GM18499 (cell line): ENCODE results near the gene SNX21.
"Not testable (repeated sequence)": the region's sequence is repeated elsewhere in the genome, so short reads cannot be mapped to it uniquely, and the experiment has no call there.

Source experiments
- ATAC-seq: cut with Tn5 transposase; IDR thresholded peaks from one replicate; pipeline ENCODE4 v1.9.1; 2021; ENCODE audit warnings: moderate number of reproducible peaks; ENCODE audit not compliant: insufficient read depth, unreplicated experiment

The SNX21 gene

DNA sequence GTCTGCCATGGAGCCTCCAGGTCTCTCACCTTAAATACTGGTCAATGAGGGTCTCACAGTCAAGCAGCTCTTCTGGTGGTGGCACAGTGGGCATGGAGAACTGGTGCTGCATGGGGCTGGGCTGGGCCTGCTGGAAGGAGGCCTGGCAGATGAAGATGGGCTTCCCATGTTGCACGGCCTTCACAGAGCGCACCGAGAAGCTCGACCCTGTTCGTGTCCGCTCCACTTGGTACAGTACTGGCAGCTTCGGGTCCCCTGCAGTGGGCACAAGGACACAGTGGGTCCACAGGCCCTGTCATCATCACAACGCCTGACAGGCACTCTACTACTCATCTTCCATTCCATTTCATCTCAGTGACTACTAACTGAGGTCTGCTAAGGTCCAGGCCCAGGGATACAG lies 14.8 kb downstream of the SNX21 start:
- no peak for ATAC-seq

DNA sequence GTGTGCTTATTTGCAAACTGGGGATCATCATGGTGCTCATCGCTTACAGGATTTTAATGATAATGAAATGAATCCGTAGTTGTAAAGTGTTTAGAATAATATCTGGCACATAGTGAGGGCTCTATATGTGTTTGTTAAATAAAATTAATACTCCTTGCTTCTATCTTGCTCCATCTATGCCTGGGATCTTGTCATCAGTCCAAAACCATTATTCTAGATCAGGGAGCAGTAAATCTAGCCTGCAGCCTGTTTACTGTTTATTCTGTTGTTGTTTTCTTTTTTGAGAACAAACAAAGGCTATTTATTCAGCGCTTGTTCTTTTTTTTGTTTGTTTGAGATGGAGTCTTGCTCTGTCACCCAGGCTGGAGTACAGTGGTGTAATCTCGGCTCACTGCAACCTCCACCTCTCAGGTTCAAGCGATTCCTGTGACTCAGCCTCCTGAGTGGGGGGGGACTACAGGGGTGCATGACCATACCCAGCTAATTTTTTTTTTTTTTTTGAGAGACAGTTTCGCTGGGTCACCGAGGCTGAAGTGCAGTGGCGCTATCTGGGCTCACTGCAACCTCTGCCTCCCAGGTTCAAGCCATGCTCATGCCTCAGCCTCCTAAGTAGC lies 15.5 kb downstream of the SNX21 start:
- ATAC-seq, result no peak

DNA sequence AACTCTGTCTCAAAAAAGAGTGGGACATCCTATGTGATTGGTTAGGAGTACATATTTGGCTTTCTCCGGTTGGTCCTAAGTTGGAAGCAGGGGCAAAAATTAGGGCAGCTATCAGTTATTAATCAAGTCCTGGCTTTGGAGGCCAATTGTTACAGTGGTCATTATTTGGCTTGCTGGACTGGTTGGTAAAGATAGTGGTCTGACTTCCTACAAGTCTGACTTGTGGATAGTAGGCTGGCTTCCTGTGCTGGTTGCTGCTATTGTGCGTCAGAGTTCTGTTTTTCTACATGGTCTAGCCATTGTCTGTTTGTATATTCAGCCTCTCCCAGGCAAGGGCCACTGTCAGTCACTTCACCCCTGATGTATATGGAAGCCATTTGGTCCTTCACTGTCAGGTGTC lies 16.6 kb downstream of the SNX21 start:
- no peak for ATAC-seq

DNA sequence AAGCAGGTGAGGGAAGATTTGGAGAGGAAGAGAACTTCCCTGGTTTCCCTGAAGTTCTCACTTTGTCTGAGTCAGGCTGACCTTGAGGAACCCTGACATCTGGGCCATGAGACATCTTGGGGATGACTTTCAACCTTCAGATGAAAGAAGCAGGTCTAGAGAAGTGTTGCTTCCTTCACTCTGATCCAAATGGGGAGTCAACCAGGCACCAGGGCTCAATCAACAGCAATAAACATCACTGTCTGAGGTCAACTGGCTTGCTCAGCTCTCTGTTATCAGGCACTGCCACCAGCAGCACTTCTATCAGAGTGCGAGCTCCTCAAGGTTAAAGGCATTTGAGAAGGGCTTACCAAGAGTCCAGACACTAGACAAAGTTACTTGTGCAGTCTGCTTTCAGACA lies 17.3 kb downstream of the SNX21 start:
- ATAC-seq, result no peak

DNA sequence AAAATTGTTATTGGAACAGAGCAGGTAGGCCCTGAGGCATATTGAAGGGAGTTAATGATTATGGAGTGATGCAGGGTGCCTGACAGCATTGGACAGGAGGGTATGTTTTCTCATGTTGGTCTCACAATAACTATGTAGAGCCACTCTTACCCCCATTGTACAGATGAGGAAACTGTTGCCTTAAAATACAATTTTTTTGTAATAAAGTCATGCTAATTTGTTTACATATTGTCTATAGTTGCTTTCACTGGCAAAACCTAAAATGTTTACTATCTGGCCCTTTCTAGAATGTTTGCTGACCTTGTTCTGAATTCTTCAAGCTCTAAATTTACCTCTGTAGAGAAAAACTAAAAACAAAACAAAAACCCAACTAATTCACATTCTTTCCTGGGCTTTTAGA lies 17.9 kb downstream of the SNX21 start:
- ATAC-seq, result no peak

DNA sequence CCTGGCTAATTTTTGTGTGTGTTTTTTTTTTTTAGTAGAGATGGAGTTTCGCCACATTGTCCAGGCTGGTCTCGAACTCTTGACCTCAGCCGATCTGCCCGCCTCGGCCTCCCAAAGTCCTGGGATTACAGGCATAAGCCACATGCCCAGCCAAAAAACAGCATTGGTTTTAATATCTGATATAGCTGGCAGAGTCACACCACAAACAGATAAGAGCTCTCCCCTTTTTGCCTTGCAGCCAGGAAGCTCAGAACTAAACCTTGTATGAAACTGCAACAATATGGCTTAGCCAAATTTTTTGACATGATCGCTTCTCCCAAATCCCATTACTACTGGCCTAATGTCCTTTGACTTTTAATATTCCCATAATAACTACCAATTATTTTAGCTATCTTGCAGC lies 18.7 kb downstream of the SNX21 start:
- ATAC-seq, result no peak

DNA sequence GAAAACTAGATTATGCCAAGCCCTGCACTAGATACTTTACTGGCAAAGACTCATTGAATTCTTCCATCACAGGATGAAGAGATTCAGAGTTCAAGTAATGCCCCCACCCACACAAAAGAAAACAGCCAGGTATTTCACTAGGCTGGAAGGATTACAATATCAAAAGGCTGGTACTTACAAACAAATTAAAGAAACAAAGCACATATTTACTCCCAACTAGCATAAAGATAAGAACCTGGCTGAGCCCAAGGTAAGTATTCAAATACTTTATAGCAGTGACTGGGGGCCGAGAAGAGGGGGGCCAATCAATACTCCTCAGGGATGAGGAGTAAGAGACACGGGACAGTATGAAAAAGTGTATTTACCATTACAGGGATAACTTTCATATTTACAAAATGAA lies 19.9 kb downstream of the SNX21 start:
- no peak for ATAC-seq

DNA sequence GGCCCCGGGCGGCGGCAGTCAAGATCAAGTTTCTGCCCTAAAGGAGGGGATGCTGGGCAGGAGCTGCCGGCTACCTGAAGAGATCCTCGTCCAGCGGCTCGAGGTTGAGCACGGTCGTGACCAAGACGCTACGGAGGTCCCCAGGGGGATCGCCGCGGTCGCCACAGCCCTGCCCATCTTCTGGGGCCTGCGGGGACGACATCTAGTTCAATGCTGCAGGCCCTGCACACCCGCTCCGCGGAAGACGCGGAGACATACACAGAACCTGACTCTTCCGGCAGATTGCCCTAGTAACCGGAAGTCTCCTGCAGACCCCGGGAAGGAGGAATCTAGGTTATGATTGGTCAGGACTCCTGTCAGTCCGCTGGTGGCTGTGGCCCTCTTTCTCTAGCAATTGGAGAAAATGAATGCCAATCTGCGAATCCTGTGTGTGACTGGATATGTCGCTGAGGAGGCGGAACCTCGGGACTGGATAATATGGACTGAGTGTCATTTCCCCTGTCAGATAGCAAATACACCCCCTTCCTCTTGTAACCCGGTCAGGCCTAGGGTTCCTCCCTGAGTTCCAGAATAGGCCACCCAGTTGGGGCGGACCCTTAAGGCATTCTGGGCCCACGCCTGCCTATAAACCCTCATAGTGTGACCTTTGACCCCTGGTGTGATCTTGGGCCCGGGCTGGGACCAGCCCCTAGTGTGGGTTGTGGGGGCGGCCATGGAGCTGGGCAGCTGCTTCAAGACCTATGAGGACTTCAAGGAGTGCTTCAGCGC lies 23.7 kb downstream of the SNX21 start, which contains the start of the genes ACOT8 and ZSWIM3:
Gene ACOT8, minus strand, starts transcription at position 279 of the 768 bp plus-strand sequence. Its CDS starts 77 bp downstream, at position 202.
Gene ZSWIM3, plus strand, starts transcription at position 501 of the 768 bp plus-strand sequence. Its CDS starts 212 bp downstream, at position 713.
- peak; percentile 87 for ATAC-seq

DNA sequence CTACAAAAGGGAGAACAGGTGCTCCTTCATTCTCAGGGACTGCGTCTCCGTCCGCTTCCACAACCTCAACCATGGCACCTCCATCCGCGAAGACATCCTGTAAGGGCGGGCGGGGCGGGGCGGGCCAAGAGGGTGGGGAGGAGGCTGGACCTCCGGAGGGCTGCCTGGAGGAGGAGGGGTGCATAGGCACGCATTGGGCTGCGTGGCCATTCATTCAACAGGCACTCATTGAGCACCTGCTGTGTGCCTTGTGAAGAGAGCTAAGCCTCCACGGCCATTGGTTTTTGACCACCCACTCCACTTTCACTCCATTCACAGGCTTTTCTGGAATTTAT lies 24.2 kb downstream of the SNX21 start:
- no peak for ATAC-seq

DNA sequence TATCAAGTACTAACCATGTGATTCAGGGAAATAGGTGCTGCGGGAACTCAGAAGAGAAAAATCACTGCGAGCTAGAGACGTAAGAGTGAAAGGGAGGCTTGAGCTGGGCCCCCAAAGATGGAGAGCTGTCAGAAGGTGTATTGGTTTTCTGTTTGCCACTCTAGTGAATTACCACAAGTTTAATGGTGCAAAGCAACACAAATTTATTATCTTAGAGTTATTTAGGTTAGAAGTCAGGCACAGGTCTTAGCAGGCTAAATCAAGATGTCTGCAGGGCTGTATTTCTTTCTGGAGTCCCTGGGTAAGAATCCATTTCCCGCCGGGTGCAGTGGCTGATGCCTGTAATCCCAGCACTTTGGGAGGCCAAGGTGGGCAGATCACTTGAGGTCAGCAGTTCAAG lies 26.3 kb downstream of the SNX21 start:
- no peak for ATAC-seq

DNA sequence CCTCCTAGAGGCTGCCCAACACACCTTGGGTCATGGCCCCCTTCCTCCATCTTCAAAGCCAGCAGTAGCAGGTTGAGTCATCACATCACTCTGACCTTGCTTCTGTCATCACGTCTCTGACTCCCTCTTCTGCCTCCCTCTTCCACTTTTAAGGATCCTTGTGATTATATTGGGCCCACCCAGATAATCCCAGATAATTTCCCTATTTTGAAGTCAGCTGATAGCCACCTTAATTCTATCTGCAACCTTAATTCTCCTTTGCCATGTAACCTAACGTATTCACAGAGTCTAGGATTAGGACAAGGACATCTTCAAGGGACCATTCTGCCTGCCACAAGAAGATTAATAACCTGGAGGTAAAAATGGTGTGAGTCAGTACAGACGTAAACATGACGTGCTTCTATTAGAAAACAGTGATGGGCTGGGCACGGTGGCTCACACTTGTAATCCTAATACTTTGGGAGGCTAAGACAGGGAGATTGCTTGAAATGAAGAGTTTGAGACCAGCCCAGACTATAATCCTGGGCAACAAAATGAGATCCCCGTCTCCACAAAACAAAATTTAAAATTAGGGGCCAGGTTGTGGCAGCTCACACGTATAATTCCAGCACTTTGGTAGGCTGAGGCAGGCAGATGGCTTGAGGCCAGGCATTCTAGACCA lies 27.1 kb downstream of the SNX21 start:
- no peak for ATAC-seq

DNA sequence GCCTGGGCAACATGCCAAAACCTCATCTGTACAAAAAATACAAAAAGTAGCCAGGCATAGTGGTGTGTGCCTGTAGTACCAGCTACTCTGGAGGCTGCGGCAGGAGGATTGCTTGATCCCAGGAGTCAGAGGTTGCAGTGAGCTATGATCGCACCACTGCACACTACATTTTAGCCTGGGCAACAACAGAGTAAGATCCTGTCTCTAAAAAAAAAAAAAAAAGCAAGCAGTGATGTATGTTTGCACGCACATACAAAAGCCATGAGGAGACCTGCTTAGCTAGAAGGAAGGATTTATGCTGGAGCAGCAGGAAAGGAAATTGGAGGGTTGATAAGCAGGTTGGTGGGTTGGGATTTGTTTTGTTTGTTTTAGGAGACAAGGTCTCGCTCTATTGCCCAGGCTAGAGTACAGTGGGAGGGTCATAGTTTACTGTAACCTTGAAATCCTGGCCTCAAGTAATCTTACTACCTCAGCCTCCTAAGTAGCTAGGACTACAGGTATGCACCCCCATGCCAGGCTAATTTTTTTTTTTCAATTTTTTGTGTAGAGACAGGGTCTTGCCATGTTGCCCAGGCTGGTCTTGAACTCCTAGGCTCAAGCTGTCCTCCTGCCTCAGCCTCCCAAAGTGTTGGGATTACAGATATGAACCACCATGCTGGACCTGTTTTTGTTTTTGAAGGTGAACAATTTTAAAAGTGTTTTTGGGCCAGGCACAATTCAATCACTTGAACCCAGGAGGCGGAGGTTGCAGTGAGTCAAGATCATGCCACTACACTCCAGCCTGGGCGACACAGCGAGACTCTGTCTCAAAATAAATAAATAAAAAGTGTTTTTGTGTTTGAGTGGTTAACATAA lies 27.8 kb downstream of the SNX21 start:
- ATAC-seq, result no peak

DNA sequence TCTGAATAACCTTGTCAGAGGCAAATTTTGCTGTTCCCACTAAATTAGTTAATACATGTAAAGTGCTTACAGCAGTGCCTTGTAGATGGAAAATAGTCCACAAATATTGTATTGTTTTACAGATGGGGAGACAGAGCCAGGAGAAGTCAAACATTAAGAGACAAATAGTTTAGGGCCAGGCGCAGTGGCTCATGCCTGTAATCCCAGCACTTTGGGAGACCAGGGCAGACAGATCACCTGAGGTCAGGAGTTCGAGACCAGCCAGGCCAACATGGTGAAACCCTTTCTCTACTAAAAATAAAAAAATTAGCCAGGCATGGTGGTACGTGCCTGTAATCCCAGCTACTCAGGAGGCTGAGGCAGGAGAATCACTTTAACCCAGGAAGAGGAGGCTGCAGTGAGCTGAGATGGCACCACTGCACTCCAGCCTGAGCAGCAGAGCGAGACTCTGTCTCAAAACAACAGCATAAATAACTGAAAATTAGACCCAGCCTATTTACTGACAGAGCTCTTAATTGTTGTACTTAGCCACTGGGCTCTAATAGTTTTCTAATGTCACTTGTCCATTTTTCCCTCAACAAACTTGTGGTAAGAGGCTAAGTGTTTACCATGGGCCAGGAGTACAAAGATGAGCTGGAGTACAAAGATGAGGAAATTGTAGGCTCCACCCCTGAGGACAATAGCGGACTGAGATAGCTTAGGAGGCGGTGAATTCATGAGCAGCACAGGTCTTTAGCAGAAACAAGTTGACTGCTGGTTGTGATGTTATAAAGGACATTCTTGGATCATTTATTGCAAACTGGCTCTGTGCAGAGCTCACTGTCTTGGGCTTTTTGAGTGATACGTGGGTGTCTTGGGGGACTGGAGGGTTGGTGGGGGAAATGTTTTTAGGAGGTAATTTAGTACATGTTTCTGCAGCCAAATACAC lies 30.2 kb downstream of the SNX21 start:
- ATAC-seq, result no peak

DNA sequence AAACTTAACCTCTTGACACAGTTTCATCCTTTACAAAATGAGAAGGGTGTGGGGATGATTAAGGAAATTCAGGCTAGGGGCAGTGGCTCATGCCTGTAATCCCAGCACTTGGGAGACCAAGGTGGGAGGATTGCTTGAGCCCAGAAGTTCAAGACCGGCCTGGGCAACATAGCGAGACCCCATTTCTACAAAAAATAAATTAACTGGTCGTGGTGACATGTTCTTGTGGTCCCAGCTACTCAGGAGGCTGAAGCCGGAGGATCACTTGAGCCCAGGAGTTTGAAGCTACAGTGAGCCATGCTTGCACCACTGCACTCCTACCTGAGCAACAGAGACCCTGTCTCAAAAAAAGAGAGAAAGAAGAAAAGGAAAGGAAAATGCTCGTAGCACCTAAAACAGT lies 32.9 kb downstream of the SNX21 start:
- ATAC-seq, result no peak

DNA sequence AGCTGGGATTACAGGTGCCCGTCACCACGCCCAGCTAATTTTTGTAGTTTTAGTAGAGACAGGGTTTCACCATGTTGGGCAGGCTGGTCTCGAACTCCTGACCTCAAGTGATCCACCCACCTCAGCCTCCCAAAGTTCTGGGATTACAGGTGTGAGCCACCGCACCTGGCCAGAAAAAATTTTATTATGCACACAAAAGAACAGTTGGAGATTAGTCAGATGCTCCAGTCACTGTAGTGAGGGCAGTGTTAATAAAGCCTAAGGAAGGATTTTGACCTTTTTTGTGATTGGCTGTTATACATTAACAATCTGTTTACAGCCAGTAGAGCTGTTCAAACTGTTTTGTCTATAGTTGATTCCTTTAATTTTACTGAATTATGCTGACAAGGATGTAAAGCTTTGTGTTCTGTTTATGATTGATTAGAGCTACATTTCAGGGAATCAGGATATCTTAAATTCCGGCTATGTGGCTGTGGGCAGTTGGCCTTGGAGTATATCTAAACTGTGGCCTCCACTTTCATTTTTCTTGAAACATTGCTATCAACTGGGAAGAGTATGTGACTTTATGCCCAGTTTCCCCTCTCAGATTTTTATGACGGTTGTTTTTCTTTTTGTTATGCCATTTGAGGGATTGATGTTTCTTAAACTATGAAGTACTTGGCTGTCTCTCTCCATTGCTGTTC lies 33.7 kb downstream of the SNX21 start:
- ATAC-seq, result no peak

DNA sequence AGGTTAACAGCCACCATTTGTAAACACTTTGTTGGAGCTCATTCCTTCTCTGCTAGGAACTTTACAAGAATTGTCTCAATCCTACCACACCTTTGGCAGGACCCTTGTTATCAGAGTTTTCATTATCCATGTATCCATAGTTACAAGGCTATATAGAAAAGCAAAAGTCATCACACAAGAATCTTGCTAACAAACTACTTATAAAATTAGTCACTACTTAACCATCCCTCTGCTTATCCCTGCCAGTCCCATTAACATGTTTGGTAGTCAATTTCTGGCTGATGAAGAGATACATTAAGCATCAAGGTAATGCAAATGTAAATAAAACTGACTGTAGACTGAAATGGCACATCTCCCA lies 34.2 kb downstream of the SNX21 start:
- ATAC-seq, result no peak

DNA sequence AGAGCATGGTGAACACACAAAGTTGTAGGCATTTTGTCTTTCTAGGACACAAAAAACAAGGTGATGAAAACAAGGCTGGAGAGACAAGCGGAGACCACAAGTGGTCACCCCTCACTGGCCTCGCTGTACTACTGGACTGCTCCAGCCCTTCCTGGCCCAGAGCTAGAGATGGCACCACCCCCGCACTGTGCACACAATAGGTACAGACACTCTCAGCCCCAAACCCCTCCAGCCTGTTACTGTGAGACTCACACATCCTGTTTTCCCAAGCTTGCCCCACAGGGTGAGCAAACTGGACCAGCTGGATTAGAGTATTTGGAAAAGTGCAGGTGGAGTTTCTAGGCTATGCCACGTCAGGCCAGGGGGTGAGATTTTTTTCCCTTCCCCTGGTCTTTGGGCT lies 39.0 kb downstream of the SNX21 start:
- no peak for ATAC-seq

DNA sequence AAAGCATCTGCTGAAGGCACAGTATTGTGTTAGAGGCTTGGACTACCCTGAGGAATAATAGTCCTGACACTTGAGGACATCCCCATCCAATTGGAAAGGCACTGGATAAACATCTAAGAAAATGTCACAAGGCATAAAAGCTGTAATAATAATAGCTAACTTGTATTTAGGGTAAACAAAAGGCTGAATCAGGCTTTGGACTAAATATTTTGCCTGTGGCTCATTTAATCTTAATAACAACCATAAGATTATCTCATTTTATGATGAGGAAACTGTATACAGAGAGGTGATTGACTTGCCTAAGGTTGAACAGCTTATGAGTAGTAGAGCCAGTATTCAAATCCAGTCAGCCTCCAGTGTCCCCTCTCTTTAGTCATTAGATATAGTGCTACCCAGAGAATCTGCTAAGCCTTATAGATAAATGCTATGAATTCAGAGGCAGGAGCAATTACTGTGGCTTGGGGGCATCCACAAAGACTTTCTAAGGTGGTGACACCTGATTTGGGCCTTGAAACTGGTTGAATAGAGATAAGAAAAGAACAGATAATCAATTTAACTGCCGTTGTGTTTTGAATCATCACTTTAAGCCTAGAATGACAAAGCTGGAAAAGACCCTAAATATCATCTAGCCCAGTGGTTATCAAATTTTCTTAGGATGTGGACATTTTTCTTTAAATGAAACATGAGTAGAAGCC lies 40.0 kb downstream of the SNX21 start:
- ATAC-seq, result no peak

DNA sequence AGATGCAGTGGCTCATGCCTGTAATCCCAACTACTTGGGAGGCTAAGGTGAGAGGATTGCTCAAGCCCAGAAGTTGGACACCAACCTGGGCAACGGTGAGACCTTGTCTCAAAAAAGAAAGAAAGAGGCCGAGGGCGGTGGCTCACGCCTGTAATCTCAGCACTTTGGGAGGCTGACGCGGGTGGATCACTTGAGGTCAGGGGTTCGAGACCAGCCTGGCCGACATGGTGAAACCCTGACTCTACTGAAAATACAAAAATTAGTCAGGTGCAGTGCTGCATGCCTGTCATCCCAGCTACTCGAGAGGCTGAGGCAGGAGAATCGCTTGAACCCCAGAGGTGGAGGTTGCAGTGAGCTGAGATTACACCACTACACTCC lies 40.5 kb downstream of the SNX21 start:
- ATAC-seq, result not testable (repeated sequence)
